Measurements from ENCODE around the gene CYBRD1. TPM values are rescaled to one million over a fixed set of nuclear protein-coding genes. Genes with fewer than 3 reads are reported as not detected.

CYBRD1 gene
- total and polyA plus RNA-seq, 8 donors = 12.2 to 150 (median 45.9) TPM

GRCh38 chr2:171483793-171484192, 38.5 kb upstream of the CYBRD1 start:
- Histone ChIP-seq H3K9me3 (no peaks in the 10 kb centered on the region), H3K27ac (no peak overlapping the region), H3K4me3 (no peak overlapping the region), H3K36me3 (peaks cover 0 to 50% (median 28%) of the 10 kb centered on the region in 4 donors), H3K4me1 (no peaks in the 10 kb centered on the region), H3K27me3 (no peaks in the 10 kb centered on the region)
- intact Hi-C loops (cut with DNase I; ENCODE audit: low total_unique reads) = no loop called here
- TF ChIP-seq POLR2AphosphoS5 (IDR thresholded peaks at IDR 0.05) (no peak), POLR2A (IDR thresholded peaks at IDR 0.05) (no peak), EP300 (IDR thresholded peaks at IDR 0.05) (no peak), CTCF (IDR thresholded peaks at IDR 0.05) (no peak)
- WGBS, 5 donors = 75 to 86% (median 80%) methylated on average over 2 of the region's 2 CpGs
- DNase-seq = no peak

GRCh38 chr2:171485116-171485515, 37.2 kb upstream of the CYBRD1 start:
- intact Hi-C loops (cut with DNase I; ENCODE audit: low total_unique reads) = no loop called here

GRCh38 chr2:171487201-171487600, 35.1 kb upstream of the CYBRD1 start:
- TF ChIP-seq CTCF (IDR thresholded peaks at IDR 0.05) = no peak
- TF ChIP-seq EP300 (IDR thresholded peaks at IDR 0.05) = no peak
- TF ChIP-seq POLR2AphosphoS5 (IDR thresholded peaks at IDR 0.05) = no peak
- no peak for TF ChIP-seq POLR2A (IDR thresholded peaks at IDR 0.05)
- Histone ChIP-seq H3K9me3 (no peaks in the 10 kb centered on the region), H3K36me3 (peaks cover 0 to 24% (median 10%) of the 10 kb centered on the region in 4 donors), H3K27me3 (no peaks in the 10 kb centered on the region), H3K4me3 (no peak overlapping the region), H3K27ac (no peak overlapping the region), H3K4me1 (no peaks in the 10 kb centered on the region)
- intact Hi-C loops (cut with DNase I; ENCODE audit: low total_unique reads) = no loop called here
- WGBS, 5 donors = 91 to 98% (median 96%) methylated on average over 6 of the region's 6 CpGs
- DNase-seq = no peak

More at GRCh38 chr2:171485116-171485515, 37.2 kb upstream of the CYBRD1 start:
- DNase-seq = peak in 1 of 2 donors; percentile 5
- WGBS, 5 donors = 37 to 70% (median 40%) methylated on average over 1 of the region's 1 CpG
- H3K36me3 ChIP-seq = peaks cover 0 to 36% (median 23%) of the 10 kb centered on the region in 4 donors
- H3K4me3 ChIP-seq = no peak overlapping the region
- no peaks in the 10 kb centered on the region for H3K4me1 ChIP-seq
- no peaks in the 10 kb centered on the region for H3K9me3 ChIP-seq
- no peaks in the 10 kb centered on the region for H3K27me3 ChIP-seq
- no peak overlapping the region for H3K27ac ChIP-seq
- no peak for TF ChIP-seq POLR2A (IDR thresholded peaks at IDR 0.05)
- no peak for TF ChIP-seq CTCF (IDR thresholded peaks at IDR 0.05)
- TF ChIP-seq EP300 (IDR thresholded peaks at IDR 0.05) = no peak
- no peak for TF ChIP-seq POLR2AphosphoS5 (IDR thresholded peaks at IDR 0.05)

GRCh38 chr2:171487803-171488259, 34.4 kb upstream of the CYBRD1 start:
- DNase-seq = peak; percentile 31 to 72
- Histone ChIP-seq H3K27ac (no peak overlapping the region), H3K36me3 (peaks cover 0 to 18% (median 6%) of the 10 kb centered on the region in 4 donors), H3K27me3 (no peaks in the 10 kb centered on the region), H3K9me3 (no peaks in the 10 kb centered on the region), H3K4me3 (no peak overlapping the region), H3K4me1 (no peaks in the 10 kb centered on the region)
- TF ChIP-seq POLR2A (IDR thresholded peaks at IDR 0.05) (no peak), CTCF (IDR thresholded peaks at IDR 0.05) (no peak), EP300 (IDR thresholded peaks at IDR 0.05) (no peak), POLR2AphosphoS5 (IDR thresholded peaks at IDR 0.05) (no peak)
- intact Hi-C loops (cut with DNase I; ENCODE audit: low total_unique reads) = no loop called here
- WGBS, 5 donors = 33 to 68% (median 45%) methylated on average over 4 of the region's 4 CpGs
